ENCODE results near the gene GAS7. TPM values are rescaled to one million over a fixed set of nuclear protein-coding genes. Genes with fewer than 3 reads are reported as not detected.
A peak's percentile ranks its signal among the peaks of the same experiment; 100 is the strongest.

Gene GAS7
- total and polyA plus RNA-seq, 7 donors: 1.4 to 16.9 (median 7.0) TPM

DNA sequence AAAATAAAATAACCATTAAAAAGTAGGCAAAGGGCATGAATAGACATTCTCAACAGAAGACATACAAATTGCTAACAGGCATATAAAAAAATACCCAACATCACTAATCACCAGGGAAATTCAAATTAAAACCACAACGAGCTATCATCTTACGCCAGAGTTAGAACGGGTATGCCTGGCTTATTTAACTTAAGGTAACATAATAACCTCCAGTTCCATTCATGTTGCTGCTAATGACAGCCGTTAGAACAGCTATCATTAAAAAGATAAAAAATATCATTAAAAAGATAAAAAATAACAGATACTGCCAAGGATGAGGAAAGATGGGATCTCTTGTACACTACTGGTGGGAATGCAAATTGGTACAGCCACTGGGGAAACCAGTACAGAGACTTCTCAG, 89.3 kb downstream of the GAS7 start:
- no peak for ATAC-seq
- Histone ChIP-seq H3K4me3 (no peak overlapping the region), H3K27ac (no peak overlapping the region), H3K9me3 (no peaks in the 10 kb centered on the region), H3K36me3 (ENCODE audit: insufficient read depth in 1 of 2, low read depth in 1 of 2) (no peaks in the 10 kb centered on the region), H3K4me1 (no peaks in the 10 kb centered on the region), H3K27me3 (ENCODE audit: insufficient read depth in 3 of 3, low read length in 2 of 3) (peaks cover 0 to 6% (median 1%) of the 10 kb centered on the region in 3 donors)
- no peak for DNase-seq
- TF ChIP-seq, protein P1, sequence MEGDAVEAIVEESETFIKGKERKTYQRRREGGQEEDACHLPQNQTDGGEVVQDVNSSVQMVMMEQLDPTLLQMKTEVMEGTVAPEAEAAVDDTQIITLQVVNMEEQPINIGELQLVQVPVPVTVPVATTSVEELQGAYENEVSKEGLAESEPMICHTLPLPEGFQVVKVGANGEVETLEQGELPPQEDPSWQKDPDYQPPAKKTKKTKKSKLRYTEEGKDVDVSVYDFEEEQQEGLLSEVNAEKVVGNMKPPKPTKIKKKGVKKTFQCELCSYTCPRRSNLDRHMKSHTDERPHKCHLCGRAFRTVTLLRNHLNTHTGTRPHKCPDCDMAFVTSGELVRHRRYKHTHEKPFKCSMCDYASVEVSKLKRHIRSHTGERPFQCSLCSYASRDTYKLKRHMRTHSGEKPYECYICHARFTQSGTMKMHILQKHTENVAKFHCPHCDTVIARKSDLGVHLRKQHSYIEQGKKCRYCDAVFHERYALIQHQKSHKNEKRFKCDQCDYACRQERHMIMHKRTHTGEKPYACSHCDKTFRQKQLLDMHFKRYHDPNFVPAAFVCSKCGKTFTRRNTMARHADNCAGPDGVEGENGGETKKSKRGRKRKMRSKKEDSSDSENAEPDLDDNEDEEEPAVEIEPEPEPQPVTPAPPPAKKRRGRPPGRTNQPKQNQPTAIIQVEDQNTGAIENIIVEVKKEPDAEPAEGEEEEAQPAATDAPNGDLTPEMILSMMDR (IDR thresholded peaks at IDR 0.05): no peak
- 26 to 50% (median 32%) methylated on average over 4 of the region's 4 CpGs for WGBS, 3 donors
- intact Hi-C loops (cut with DNase I): no loop called here

- H3K27me3 ChIP-seq (ENCODE audit: insufficient read depth in 3 of 3, low read length in 2 of 3): peaks cover 0 to 2% (median 1%) of the 10 kb centered on the region in 3 donors
- DNase-seq (no peak), ATAC-seq (no peak)
- H3K9me3 ChIP-seq: no peaks in the 10 kb centered on the region
- WGBS, 3 donors: 87 to 93% (median 88%) methylated on average over 11 of the region's 11 CpGs
- no peak overlapping the region for H3K4me3 ChIP-seq
- TF ChIP-seq, protein P1 (IDR thresholded peaks at IDR 0.05): no peak
- no peaks in the 10 kb centered on the region for H3K4me1 ChIP-seq
- no peak overlapping the region for H3K27ac ChIP-seq
- H3K36me3 ChIP-seq (ENCODE audit: insufficient read depth in 1 of 2, low read depth in 1 of 2): no peaks in the 10 kb centered on the region
- intact Hi-C loops (cut with DNase I): no loop called here
Measured at GRCh38 chr17:10107316-10108165, 90.9 kb downstream of the GAS7 start.

DNA sequence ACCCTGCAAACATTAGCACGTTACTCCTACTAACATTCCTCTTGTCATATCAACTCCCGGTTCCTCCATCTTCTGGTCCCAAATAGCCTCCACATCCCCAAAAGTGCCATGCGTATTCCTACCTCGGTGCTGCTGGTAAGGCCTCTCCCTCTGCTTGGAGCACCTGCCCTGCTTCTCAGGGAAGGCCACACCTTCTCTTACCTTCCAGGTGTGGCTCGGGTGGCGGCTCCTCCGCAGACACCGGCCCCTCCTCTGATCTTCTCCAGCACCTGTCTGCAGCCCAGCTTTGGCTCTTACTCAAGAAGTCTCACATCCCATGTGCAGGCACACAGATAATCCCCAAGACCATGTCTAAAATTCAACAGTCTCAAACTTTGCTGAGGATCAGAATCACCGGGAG, 92.3 kb downstream of the GAS7 start:
- DNase-seq: no peak
- no peaks in the 10 kb centered on the region for H3K27me3 ChIP-seq (ENCODE audit: insufficient read depth in 3 of 3, low read length in 2 of 3)
- no peaks in the 10 kb centered on the region for H3K36me3 ChIP-seq (ENCODE audit: insufficient read depth in 1 of 2, low read depth in 1 of 2)
- no peak overlapping the region for H3K4me3 ChIP-seq
- H3K4me1 ChIP-seq: no peaks in the 10 kb centered on the region
- TF ChIP-seq, protein P1 (IDR thresholded peaks at IDR 0.05): no peak
- intact Hi-C loops (cut with DNase I): no loop called here
- 87 to 95% (median 89%) methylated on average over 9 of the region's 9 CpGs for WGBS, 3 donors
- no peak for ATAC-seq
- no peaks in the 10 kb centered on the region for H3K9me3 ChIP-seq
- no peak overlapping the region for H3K27ac ChIP-seq

GRCh38 chr17:10105513-10106001, 92.8 kb downstream of the GAS7 start:
- no peaks in the 10 kb centered on the region for H3K36me3 ChIP-seq (ENCODE audit: insufficient read depth in 1 of 2, low read depth in 1 of 2)
- H3K4me3 ChIP-seq: no peak overlapping the region
- no peaks in the 10 kb centered on the region for H3K9me3 ChIP-seq
- WGBS, 3 donors: 35 to 57% (median 41%) methylated on average over 10 of the region's 10 CpGs
- ATAC-seq: peak in 3 of 4 donors; percentile 37 to 61 (median 46)
- H3K4me1 ChIP-seq: no peaks in the 10 kb centered on the region
- no peaks in the 10 kb centered on the region for H3K27me3 ChIP-seq (ENCODE audit: insufficient read depth in 3 of 3, low read length in 2 of 3)
- TF ChIP-seq, protein P1 (IDR thresholded peaks at IDR 0.05): no peak
- H3K27ac ChIP-seq: no peak overlapping the region
- no peak for DNase-seq
- intact Hi-C loops (cut with DNase I): no loop called here

All from psoas muscle (tissue), 8 donors.